Muscle of arm (tissue), 12 donors: ENCODE data around the gene METTL14. TPM values are rescaled to one million over a fixed set of nuclear protein-coding genes. Genes with fewer than 3 reads are reported as not detected.

ENCODE experiments used
- DNase-seq: peaks from one replicate; pipeline ENCODE4 v3.0.0-alpha.2; 2013
- polyA plus RNA-seq, 12 donors: library from polyadenylated mRNA; unstranded; fragments of 120-200 nt; gene quantifications; one replicate each; pipeline ENCODE4 v1.2.1, GENCODE V29; 2013; ENCODE audit not compliant: insufficient read length in 12 of 12

METTL14 gene
- polyA plus RNA-seq, 12 donors, result 16.8 to 52.9 (median 35.0) TPM; not detected in 1

- DNase-seq, result no peak
These were observed 44.4 kb downstream of the METTL14 start for GRCh38 chr4:118729287-118730286.

GRCh38 chr4:118730683-118731082, 45.5 kb downstream of the METTL14 start:
- no peak for DNase-seq

DNA sequence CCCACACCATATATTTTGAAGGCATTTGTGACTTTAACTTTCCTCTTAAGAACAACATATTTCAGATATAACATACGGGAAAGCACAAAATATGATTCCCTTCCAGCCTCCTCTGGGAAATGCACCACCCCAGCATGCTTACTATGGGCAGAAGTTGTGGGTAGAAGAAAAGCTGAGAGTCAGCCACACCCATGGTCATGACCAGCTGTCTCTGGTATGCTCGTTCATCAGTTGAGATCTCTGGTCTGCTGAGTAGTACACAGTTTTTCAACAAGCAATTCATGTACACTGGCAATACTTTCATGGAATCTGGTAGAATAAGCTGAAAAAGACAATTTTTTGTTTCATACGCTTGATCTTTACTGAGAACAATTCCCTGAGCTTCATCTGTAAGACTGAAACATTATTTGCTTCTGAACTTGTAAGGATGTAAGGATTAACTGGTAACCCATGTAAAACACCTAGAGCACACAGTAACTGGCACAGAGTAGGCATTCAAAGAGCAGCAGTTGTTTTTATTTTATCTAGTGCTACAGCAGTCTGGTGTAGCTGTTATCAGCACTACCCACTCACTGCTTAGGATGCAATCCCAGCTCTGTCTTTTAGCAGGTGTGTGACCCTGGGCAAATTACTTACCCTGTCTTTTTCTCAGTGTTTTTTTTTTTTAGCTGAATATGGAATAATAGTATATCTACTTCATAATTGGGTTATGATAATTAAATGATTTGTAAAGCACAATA, 47.6 kb downstream of the METTL14 start:
- no peak for DNase-seq

GRCh38 chr4:118734491-118735205, 49.5 kb downstream of the METTL14 start:
- no peak for DNase-seq

GRCh38 chr4:118736900-118737299, 51.7 kb downstream of the METTL14 start:
- no peak for DNase-seq

DNA sequence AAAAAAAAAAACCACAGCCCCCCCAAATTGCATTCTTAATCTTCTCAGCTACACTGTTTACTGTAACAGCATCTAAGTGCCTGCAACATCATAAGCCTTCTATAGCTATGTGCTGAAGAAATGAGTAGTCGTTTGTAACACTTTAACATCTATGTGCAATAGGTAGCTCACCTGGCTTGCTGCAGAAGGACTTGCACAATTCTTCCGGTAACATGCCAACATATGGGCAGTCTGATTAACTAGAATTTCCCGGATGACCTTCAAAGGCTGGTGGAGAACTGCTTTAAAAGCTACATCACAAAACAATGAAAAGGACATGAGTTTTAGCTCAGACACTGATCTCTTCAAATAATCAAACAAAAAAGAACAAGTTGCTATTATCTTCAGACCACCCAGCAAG, 52.9 kb downstream of the METTL14 start:
- no peak for DNase-seq

GRCh38 chr4:118739022-118739713, 54.0 kb downstream of the METTL14 start:
- no peak for DNase-seq

GRCh38 chr4:118740869-118741268, 55.7 kb downstream of the METTL14 start:
- no peak for DNase-seq

GRCh38 chr4:118741301-118741855, 56.2 kb downstream of the METTL14 start:
- DNase-seq, result no peak

GRCh38 chr4:118742050-118742449, 56.9 kb downstream of the METTL14 start:
- no peak for DNase-seq

DNA sequence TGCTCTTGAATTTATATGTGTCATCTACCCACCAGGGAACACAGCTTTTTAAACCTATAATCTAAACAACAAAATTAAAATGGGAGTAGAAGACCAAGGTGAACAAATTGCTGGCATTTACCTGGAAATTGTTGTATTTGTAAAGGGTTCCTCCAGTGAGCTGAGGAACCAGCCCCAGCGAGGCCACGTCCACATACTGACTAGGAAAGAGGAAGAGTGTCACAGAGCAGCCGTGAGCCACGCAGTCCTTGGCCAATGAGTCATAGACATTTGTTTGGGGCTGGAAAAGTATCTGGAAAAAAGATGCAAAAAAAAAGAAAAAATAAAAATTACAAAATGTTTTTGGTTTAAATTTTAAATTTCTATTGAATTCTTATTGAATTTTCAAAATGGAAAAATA, 58.7 kb downstream of the METTL14 start:
- DNase-seq, result no peak

GRCh38 chr4:118745357-118745756, 60.2 kb downstream of the METTL14 start:
- DNase-seq, result no peak

GRCh38 chr4:118746251-118746919, 61.2 kb downstream of the METTL14 start:
- DNase-seq, result no peak

GRCh38 chr4:118749347-118749988, 64.3 kb downstream of the METTL14 start:
- no peak for DNase-seq

- DNase-seq, result no peak
These were observed 66.6 kb downstream of the METTL14 start for GRCh38 chr4:118751629-118752323.

- DNase-seq, result no peak
These were observed 67.4 kb downstream of the METTL14 start for GRCh38 chr4:118752551-118752950.

DNA sequence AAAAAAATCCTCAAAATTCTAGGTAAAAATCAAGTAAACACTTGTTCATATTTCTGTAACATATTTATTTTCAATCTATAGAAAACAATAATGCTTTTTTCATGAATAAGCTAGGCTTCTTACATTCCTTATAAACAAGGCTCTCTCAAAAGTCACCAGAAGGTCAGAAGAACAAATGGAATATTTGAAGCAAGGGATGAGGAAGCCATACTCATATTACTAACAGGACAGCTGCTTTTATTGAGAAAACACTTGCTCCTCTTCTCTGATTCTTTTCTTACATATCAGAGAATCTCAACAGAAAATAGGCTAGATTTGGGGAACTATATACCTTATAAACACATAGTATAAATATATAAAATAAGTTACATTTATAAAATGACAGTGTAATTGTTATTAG, 67.9 kb downstream of the METTL14 start:
- no peak for DNase-seq

- DNase-seq, result no peak
These were observed 68.5 kb downstream of the METTL14 start for GRCh38 chr4:118753685-118754084.

DNA sequence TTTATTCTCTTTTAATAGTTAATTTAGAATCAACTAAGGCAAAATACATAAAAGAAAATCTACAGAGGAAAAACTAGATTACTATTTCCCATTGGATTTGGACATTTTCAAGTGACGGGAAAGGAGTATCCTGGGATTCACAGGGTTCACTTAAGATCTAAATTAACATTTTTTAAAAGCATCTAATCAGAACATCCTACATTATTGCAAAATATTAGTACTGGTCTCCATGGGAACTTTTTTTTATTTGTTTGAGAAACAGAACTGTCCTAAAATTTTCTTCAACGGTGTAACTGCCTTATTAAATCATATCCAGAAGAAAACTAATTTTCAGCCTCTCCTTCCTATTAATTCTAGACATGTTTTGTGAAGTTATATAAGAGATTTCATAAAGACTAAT, 69.7 kb downstream of the METTL14 start:
- DNase-seq, result no peak
